HG03175 (cell line): ENCODE results near the gene MNAT1.

ENCODE experiments used
- ATAC-seq: cut with Tn5 transposase; IDR thresholded peaks from one replicate; pipeline ENCODE4 v1.9.1; 2021; ENCODE audit warnings: mild to moderate bottlenecking, moderate library complexity; ENCODE audit not compliant: unreplicated experiment

Gene MNAT1

DNA sequence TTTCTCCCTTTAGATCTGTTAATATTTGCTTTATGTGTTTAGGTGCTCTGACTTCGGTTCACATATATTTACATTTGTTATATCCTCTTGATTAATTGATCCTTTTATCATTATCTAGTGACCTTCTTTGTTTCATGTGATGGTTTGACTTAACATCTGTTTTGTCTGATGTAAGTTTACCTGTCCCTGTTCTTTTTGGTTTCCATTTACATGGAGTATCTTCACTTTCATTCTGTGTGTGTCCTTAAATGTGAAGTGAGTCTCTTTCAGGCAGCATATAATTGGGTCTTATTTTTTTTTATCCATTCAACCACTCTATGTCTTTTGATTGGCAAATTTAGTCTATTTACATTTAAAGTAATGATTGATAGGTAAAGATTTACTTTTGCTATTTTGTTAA is 222.1 kb downstream of the MNAT1 start:
- ATAC-seq: no peak

- no peak for ATAC-seq
Observed at GRCh38 chr14:60958146-60958545, 223.6 kb downstream of the MNAT1 start.

GRCh38 chr14:60963761-60964160 is 229.2 kb downstream of the MNAT1 start:
- ATAC-seq: no peak

- ATAC-seq: no peak
Observed at GRCh38 chr14:60964904-60965303, 230.3 kb downstream of the MNAT1 start.

GRCh38 chr14:60965402-60965801 is 230.8 kb downstream of the MNAT1 start:
- no peak for ATAC-seq

GRCh38 chr14:60968099-60968498 is 233.5 kb downstream of the MNAT1 start:
- no peak for ATAC-seq

DNA sequence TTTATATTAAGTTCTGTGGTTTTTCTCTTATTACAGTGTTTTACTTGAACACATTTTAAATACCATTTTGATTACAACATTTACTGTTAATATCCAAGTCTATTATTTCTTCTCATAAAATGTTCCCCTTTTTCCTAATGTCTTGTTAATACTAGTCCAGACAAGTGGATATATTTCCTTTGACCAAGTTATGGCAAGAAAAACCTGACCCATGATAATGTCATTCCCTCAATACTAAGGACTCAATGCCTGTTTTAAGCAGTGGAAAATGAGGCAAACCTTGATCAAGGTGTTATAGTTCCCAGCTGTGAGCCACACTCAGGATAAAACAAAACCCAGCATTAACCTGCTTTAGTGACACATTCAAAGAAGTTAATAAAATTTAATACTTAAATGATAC is 234.1 kb downstream of the MNAT1 start:
- ATAC-seq: no peak

- ATAC-seq: no peak
Observed at GRCh38 chr14:60970146-60970545, 235.6 kb downstream of the MNAT1 start.

DNA sequence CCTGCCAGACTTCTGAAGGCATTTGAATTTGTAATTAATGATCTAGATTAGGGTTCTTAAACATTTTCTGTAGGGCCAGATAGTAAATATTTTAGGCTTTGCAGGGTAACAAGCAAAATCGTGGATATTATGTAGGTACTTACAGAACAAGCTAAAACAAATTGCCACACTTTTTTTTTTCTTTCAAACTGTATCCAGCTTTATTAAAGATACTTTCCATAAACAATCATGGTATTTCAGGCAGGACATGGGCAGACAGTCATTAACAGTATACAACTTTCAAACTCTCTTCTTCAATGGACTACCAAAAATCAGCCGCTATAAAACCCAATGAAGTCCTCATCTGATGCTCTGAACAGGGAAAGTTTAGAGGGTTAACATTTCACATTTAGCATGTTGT is 236.7 kb downstream of the MNAT1 start:
- ATAC-seq: no peak

DNA sequence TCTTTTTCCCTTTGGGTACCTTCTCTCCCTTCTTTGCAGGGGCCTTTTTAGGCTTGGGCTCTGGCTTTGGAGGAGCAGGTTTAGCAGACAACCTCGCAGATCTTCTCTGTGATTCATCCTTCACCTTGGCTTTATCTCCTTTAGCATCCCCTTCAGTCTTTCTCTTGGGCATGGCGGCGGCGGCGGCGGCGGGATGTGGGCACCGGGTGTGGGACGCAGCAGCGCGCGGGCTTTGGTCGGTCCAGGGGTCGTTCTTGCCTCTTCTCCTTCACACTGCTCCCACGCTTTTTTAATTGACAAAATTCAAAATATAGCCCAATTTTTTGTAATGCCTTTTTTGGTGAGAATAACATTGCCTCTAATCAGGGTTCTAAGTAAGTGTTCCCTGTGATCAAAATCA is 237.7 kb downstream of the MNAT1 start:
- no peak for ATAC-seq

GRCh38 chr14:60973070-60973469 is 238.5 kb downstream of the MNAT1 start:
- no peak for ATAC-seq

- no peak for ATAC-seq
Observed at GRCh38 chr14:60974090-60974651, 239.6 kb downstream of the MNAT1 start.

GRCh38 chr14:60975551-60975950 is 241.0 kb downstream of the MNAT1 start:
- no peak for ATAC-seq

- no peak for ATAC-seq
Observed at GRCh38 chr14:60977847-60978246, 243.3 kb downstream of the MNAT1 start.

DNA sequence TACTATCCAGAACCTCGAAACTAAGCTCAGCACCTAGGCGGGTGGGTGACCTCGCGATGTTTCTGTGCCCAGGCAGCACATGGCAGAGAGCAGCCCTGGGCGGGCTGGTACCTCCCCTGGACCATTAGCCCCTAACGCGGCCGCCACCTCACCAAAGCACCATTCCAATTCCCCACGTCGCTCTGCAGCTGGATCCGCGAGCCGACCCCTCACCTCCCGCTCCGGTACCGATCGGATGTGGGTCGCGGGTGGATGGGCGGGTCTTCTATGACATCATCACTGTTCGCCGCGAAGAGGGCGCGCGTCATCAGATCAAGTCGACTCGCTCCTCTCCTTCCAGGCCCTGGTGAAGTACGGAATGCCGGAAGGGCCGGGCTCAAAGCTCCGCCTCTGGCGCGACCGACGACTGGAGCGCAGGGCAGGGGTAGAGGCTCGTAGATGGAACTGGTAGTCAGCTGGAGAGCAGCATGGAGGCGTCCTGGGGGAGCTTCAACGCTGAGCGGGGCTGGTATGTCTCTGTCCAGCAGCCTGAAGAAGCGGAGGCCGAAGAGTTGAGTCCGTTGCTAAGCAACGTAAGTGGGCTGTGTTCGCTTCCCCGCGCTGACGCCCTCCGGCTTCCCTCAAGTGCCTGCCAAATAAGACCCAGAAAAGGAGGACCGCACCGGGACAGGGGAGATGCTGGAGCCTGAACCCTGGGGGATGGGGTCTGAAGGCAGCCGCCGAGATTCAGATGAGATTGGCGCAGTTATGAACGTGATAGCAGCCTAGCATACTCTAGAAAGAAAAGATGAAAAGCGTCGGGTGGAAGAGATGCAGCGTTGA is 246.5 kb downstream of the MNAT1 start, which contains the start of the genes SLC38A6 and TRMT5:
TSS of gene SLC38A6 (plus strand) at position 435 of the 822 bp plus-strand sequence. CDS start at position 468, 33 bp downstream.
TSS of gene TRMT5 (minus strand) at position 269 of the 822 bp plus-strand sequence. CDS start at position 163, 106 bp downstream.
- peak; percentile 87 for ATAC-seq

DNA sequence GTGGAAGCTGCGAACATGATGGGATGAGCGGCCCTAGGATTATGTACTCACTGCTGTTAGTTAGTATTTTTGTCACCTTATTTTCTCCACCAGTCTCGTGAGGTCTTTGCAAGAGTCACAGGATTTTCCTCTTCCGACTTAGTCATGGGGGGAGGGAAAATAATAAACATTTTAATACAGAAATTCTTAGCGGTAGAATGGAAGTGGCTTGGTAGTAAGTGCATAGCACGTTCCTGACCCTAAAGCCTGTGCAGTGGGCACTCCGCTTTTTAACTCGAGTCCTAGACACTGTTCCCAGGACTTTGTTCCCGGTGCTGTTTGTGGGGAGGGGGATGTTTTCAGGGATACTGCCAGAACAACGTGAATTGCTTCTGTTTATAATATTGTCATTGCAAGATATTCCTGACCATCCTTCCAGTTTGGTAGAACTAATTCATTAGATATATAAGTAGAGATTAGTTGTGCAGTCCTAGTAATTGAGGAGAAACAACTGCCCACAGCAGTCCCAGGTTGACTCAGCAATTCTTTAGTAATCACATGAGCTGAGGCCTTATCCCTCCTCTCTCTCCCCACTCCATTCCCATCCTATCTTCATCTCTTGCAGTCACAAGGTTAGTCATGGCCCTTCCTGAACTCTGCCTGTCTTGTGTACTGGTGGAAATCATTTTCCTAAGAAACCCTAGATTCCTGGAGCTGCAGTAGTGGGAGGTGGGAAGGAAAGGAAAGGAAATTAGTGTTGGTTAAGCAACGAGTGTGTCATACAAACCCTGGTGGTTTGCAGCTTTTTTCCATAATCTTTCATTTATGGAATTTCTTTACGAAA is 247.3 kb downstream of the MNAT1 start:
- ATAC-seq: no peak

GRCh38 chr14:60984196-60984595 is 249.6 kb downstream of the MNAT1 start:
- no peak for ATAC-seq

DNA sequence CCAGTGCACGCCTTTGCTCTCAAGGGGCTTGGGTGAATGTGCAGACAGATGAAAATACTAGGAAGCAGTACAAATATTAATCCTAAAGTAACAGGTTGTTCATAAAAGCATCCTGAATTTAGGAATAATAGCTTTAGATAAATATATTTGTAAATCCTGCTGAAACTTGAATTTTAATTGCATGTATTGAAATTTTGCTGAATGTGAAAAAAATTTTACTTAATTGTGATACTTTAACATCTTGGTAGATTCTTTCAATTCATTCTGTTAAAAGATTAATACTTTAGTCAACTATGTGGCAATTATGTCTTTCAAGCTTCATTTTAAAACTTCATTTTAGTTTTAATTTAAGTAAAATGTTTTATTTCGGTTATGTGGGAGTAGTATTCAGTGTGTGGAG is 251.9 kb downstream of the MNAT1 start:
- no peak for ATAC-seq

DNA sequence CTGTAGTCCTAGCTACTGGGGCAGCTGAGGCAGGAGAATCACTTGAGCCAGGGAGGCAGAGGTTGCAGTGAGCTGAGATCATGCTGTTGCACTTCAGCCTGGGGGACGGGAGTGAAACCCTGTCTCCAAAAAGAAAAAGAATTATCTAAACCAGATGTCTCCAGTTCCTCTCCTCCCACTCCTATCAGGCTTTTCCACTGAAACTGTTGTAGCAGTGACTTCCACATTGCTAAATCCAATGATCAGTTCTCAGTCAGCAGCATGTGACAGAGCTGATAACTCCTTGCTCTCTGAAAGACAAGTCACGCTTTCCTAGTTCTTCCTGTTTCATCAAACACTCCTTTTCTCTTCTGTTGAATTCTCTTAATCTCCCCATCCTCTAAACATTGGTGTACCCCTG is 255.0 kb downstream of the MNAT1 start:
- ATAC-seq: no peak

- no peak for ATAC-seq
Observed at GRCh38 chr14:60998617-60999016, 264.1 kb downstream of the MNAT1 start.

DNA sequence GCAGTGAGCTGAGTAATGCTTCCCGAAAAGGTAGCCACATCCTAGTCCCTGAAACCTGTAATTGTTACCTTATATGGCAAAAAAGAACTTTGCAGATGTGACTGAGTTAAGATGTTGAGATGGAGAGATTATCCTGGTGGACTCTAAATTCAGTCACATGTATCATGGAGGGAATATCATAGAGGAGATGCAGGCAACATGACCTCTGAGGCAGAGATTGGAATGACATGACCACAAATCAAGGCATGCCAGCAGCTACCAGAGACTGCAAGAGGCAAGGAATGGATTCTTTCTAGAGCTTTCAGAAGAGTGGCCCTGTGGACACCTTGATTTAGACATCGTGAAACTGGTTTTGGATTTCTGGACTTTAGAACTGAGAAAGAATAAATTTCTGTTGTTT is 265.0 kb downstream of the MNAT1 start:
- ATAC-seq: no peak

DNA sequence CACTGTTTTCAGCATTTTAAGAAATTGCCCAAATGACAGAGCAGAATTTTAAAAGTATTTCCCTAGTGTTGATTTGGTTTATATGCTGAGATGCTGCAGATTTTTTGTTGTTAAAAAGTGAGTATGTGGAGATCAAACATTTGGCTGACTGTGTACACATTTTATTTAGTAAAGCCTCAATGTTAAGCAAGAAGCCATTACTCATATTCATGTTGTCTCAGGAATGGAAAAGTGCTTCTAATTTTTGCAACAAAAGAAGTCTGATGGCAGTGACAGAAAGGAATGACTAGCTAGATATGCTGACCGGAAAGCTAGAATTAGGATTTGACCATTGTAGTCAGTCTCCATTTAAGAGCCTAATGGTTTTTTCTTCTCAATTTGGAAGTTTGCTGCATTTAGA is 269.0 kb downstream of the MNAT1 start:
- no peak for ATAC-seq
